Ishikawa (cell line): ENCODE results near the gene IFI27.

Experiments
- CEBPB ChIP-seq: IDR thresholded peaks from 2 replicates; pipeline ENCODE4 v1.6.1; 2012
- CREB1 ChIP-seq: IDR thresholded peaks from 2 replicates; pipeline ENCODE4 v1.6.1; 2012; ENCODE audit warnings: low read depth
- EGR1 ChIP-seq: IDR thresholded peaks from 2 replicates; pipeline ENCODE4 v1.6.1; 2012
- EP300 ChIP-seq: IDR thresholded peaks from 2 replicates; pipeline ENCODE4 v1.6.1; 2012; ENCODE audit warnings: borderline replicate concordance
- FOXM1 ChIP-seq: IDR thresholded peaks from 2 replicates; pipeline ENCODE4 v1.6.1; 2012; ENCODE audit warnings: low read depth, borderline replicate concordance
- NFIC ChIP-seq: IDR thresholded peaks from 2 replicates; pipeline ENCODE4 v1.6.1; 2012
- RAD21 ChIP-seq: IDR thresholded peaks from 2 replicates; pipeline ENCODE4 v1.6.1; 2012; ENCODE audit warnings: low read depth
- REST ChIP-seq: IDR thresholded peaks from 2 replicates; pipeline ENCODE4 v1.6.1; 2012; ENCODE audit warnings: low read depth, mild to moderate bottlenecking
- TAF1 ChIP-seq: IDR thresholded peaks from 2 replicates; pipeline ENCODE4 v1.6.1; 2012; ENCODE audit warnings: low read depth, mild to moderate bottlenecking
- TCF12 ChIP-seq: IDR thresholded peaks from 2 replicates; pipeline ENCODE4 v1.6.1; 2012; ENCODE audit warnings: low read depth
- TEAD4 ChIP-seq: IDR thresholded peaks from 2 replicates; pipeline ENCODE4 v1.6.1; 2012
- USF1 ChIP-seq: IDR thresholded peaks from 2 replicates; pipeline ENCODE4 v1.6.1; 2012
- YY1 ChIP-seq: IDR thresholded peaks from 2 replicates; pipeline ENCODE4 v1.6.1; 2012; ENCODE audit warnings: low read depth
- ZBTB7A ChIP-seq: IDR thresholded peaks from 2 replicates; pipeline ENCODE4 v1.6.1; 2012; ENCODE audit warnings: low read depth
- TF ChIP-seq, protein P1 (sequence below): IDR thresholded peaks from 2 replicates; pipeline ENCODE4 v1.6.1; 2012

IFI27 gene

GRCh38 chr14:94145902-94146527 lies 35.5 kb downstream of the IFI27 start:
- no peak for TF ChIP-seq CEBPB
- no peak for TF ChIP-seq RAD21
- TF ChIP-seq EP300 = no peak
- no peak for TF ChIP-seq CREB1
- TF ChIP-seq FOXM1 = no peak
- TF ChIP-seq REST = no peak
- no peak for TF ChIP-seq ZBTB7A
- TF ChIP-seq USF1 = no peak
- no peak for TF ChIP-seq TEAD4
- TF ChIP-seq TCF12 = no peak
- TF ChIP-seq, protein P1, sequence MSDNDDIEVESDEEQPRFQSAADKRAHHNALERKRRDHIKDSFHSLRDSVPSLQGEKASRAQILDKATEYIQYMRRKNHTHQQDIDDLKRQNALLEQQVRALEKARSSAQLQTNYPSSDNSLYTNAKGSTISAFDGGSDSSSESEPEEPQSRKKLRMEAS = no peak
- TF ChIP-seq TAF1 = no peak
- TF ChIP-seq YY1 = no peak
- no peak for TF ChIP-seq EGR1
- no peak for TF ChIP-seq NFIC

DNA sequence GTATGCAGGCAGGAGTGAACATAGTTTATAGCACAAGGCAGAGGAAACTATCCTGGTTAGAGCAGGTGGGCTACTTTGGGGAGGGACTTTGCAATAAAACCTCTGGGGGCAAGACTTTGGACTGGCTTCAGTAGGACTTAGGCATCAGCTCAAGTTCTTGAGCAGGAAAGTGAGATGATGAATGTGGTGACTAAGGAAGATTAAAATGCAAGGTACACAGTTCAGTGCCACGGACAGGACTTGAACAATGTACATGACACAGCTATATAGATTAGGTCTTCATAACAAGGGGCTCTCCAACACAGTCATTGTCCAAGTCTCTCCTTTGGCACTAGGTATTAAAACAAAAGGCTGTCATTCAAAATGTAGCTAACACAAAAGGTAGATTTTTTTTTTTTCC lies 42.1 kb downstream of the IFI27 start:
- TF ChIP-seq FOXM1 = no peak
- no peak for TF ChIP-seq CREB1
- TF ChIP-seq EGR1 = no peak
- no peak for TF ChIP-seq YY1

DNA sequence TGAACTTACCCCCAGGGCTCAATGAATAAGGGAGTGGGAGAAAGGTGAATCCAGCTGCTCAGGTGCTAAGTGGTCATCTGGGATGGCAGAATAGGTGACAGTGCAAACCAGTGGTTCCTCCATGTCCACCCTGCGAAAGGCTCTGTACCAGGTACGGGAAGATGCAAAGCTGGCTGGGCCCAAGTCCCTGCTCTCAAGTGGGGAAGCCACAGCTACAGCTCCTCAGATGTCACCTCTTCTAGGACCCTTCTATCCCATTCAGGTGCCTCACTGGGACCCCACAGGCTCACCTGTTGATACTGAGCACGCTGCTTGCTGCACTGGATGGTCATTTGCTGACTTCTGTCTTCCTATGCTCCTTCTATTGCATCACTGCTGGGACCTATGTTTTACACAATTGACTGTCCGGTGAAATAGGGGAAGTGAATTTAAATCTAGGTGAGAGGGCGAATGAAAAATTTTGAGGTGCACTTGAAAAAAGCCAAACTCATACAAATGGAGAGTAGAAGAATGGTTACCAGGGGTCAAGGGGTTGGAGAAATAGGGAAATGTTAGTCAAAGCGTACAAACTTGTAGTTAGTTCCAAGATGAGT lies 43.3 kb downstream of the IFI27 start:
- TF ChIP-seq CREB1 (no peak), REST (no peak), NFIC (no peak), TCF12 (no peak), YY1 (no peak), RAD21 (no peak), EGR1 (no peak), CEBPB (no peak), TAF1 (no peak)
- TF ChIP-seq, protein P1 = no peak

GRCh38 chr14:94157197-94157596 lies 46.7 kb downstream of the IFI27 start:
- TF ChIP-seq CEBPB (no peak), TEAD4 (no peak), CREB1 (no peak), ZBTB7A (no peak), NFIC (no peak), EP300 (no peak), EGR1 (no peak), REST (no peak), USF1 (no peak), FOXM1 (no peak)

DNA sequence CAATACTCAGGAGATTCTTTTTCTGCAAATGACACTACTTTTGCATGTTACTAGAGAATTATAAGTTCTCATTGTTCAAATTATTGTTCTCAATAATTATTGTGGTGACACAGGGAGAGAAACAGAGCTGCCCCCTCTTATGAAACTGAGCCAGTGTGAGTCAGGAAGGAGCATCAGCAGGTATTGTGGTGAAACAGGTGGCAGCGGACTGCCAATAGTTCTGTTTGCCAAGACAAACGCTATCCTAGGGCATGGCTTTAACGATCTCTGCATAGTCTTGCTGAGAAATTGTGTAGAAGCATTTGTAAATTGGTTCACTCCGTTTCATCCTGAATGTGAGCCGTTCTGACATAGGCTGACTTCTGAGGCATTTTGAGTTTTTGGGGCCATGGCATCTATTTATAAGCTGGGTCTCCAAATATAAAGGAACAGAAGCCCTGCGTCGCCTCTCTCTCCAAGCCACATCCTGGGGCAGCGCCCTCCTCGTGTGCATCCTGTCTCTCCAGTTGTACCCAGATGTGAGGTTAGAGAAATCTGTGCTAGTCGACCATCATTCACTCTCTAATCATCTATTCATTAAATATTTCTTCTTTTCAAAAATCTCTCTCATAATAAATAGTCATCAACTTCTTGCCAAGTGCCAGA lies 47.8 kb downstream of the IFI27 start:
- TF ChIP-seq, protein P1 = no peak
- TF ChIP-seq RAD21 (no peak), USF1 (no peak)
